GM10266 (cell line): Measurements from ENCODE around the gene ERICH6B.
A peak's percentile ranks its signal among the peaks of the same experiment; 100 is the strongest.

Experiments
- DNase-seq: peaks from one replicate; pipeline ENCODE4 v3.0.0; 2012; ENCODE audit errors: extremely low spot score
- CTCF ChIP-seq: IDR thresholded peaks from 2 replicates; pipeline ENCODE4 v1.5.1; 2012; ENCODE audit warnings: mild to moderate bottlenecking, low read depth; ENCODE audit not compliant: control insufficient read depth, insufficient read depth; ENCODE audit errors: missing control alignments

The ERICH6B gene

GRCh38 chr13:45512098-45512496, 103.4 kb downstream of the ERICH6B start:
- TF ChIP-seq CTCF, result no peak

GRCh38 chr13:45511310-45512097, 104.0 kb downstream of the ERICH6B start:
- peak; percentile 49 for DNase-seq
- peak; percentile 78 for TF ChIP-seq CTCF

More at GRCh38 chr13:45512098-45512496, 103.4 kb downstream of the ERICH6B start:
- DNase-seq, result no peak

- no peak for TF ChIP-seq CTCF
- no peak for DNase-seq
These were observed 104.9 kb downstream of the ERICH6B start for GRCh38 chr13:45510672-45511071.

GRCh38 chr13:45508776-45509175, 106.8 kb downstream of the ERICH6B start:
- DNase-seq, result no peak
- no peak for TF ChIP-seq CTCF

GRCh38 chr13:45506811-45507210, 108.7 kb downstream of the ERICH6B start:
- TF ChIP-seq CTCF, result no peak
- DNase-seq, result no peak

- TF ChIP-seq CTCF, result no peak
- no peak for DNase-seq
These were observed 111.9 kb downstream of the ERICH6B start for GRCh38 chr13:45503658-45504057.

- DNase-seq, result no peak
- TF ChIP-seq CTCF, result no peak
These were observed 114.4 kb downstream of the ERICH6B start for GRCh38 chr13:45501175-45501526.
